Measurements from ENCODE around the gene FAM47E. TPM values are rescaled to one million over a fixed set of nuclear protein-coding genes. Genes with fewer than 3 reads are reported as not detected.

Gene FAM47E
- total RNA-seq, 1 donor from 2014 or later: 0.26 TPM

GRCh38 chr4:76233083-76233482, 18.4 kb upstream of the FAM47E start:
- Histone ChIP-seq H3K4me3 (ENCODE audit: low read depth, low read length) (no peak overlapping the region), H3K27me3 (ENCODE audit: control insufficient read depth, insufficient read depth, low read length) (no peaks in the 10 kb centered on the region), H3K36me3 (ENCODE audit: control insufficient read depth, insufficient read depth, low read length) (no peaks in the 10 kb centered on the region)
- no peak for TF ChIP-seq CTCF (IDR thresholded peaks at IDR 0.05; ENCODE audit: insufficient read depth, low read length, severe bottlenecking)
- DNase-seq (ENCODE audit: low read depth): no peak
- no peak for FAIRE-seq

- DNase-seq (ENCODE audit: low read depth): no peak
- no peaks in the 10 kb centered on the region for H3K27me3 ChIP-seq (ENCODE audit: control insufficient read depth, insufficient read depth, low read length)
- no peak for TF ChIP-seq CTCF (IDR thresholded peaks at IDR 0.05; ENCODE audit: insufficient read depth, low read length, severe bottlenecking)
- no peak for FAIRE-seq
- H3K36me3 ChIP-seq (ENCODE audit: control insufficient read depth, insufficient read depth, low read length): no peaks in the 10 kb centered on the region
- no peak overlapping the region for H3K4me3 ChIP-seq (ENCODE audit: low read depth, low read length)
These were observed 18.0 kb upstream of the FAM47E start for GRCh38 chr4:76233529-76233928.

DNA sequence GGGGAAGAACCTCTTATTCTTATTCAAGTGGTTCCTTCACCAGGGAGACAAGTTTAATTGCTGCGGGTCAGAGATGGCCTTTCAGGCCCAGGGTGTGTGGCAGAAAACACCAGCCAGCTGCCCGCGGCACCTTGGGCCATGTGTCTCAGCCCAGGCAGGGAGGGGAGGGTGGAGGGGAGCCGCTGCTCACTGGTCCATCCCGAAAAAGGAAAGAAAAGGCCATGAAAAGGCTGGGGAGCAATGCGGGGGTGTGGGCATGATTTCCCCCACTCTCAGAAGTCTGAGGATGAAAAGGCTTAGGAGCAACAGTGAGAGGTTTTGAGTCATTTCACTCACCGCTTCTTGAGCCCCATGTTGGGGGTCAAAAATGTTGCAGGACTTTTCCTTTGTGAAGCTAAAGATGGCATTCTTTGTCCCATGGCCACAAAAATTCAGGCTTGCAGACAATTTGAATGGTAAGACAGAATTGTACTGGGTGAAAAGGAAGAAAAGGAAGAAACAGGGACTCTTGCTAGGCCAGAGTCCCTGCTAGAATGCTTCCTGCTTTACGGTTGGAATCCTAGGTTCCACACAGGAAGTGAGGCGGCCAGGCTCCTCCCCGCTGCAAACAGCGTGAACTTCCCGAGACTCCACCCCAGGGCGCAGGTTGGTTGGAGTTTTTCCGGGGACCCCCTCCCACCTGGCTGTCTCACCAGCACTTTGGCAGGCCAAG, 17.4 kb upstream of the FAM47E start:
- DNase-seq (ENCODE audit: low read depth) (no peak), FAIRE-seq (no peak)
- TF ChIP-seq CTCF (IDR thresholded peaks at IDR 0.05; ENCODE audit: insufficient read depth, low read length, severe bottlenecking): no peak
- Histone ChIP-seq H3K27me3 (ENCODE audit: control insufficient read depth, insufficient read depth, low read length) (no peaks in the 10 kb centered on the region), H3K4me3 (ENCODE audit: low read depth, low read length) (no peak overlapping the region), H3K36me3 (ENCODE audit: control insufficient read depth, insufficient read depth, low read length) (no peaks in the 10 kb centered on the region)

GRCh38 chr4:76234679-76235044, 16.9 kb upstream of the FAM47E start:
- Histone ChIP-seq H3K4me3 (ENCODE audit: low read depth, low read length) (no peak overlapping the region), H3K36me3 (ENCODE audit: control insufficient read depth, insufficient read depth, low read length) (no peaks in the 10 kb centered on the region), H3K27me3 (ENCODE audit: control insufficient read depth, insufficient read depth, low read length) (no peaks in the 10 kb centered on the region)
- DNase-seq (ENCODE audit: low read depth): no peak
- no peak for FAIRE-seq
- no peak for TF ChIP-seq CTCF (IDR thresholded peaks at IDR 0.05; ENCODE audit: insufficient read depth, low read length, severe bottlenecking)

- Histone ChIP-seq H3K27me3 (ENCODE audit: control insufficient read depth, insufficient read depth, low read length) (no peaks in the 10 kb centered on the region), H3K36me3 (ENCODE audit: control insufficient read depth, insufficient read depth, low read length) (no peaks in the 10 kb centered on the region), H3K4me3 (ENCODE audit: low read depth, low read length) (no peak overlapping the region)
- FAIRE-seq (no peak), DNase-seq (ENCODE audit: low read depth) (no peak)
- no peak for TF ChIP-seq CTCF (IDR thresholded peaks at IDR 0.05; ENCODE audit: insufficient read depth, low read length, severe bottlenecking)
These were observed 16.1 kb upstream of the FAM47E start for GRCh38 chr4:76235407-76235806.

GRCh38 chr4:76235915-76236314, 15.6 kb upstream of the FAM47E start:
- DNase-seq (ENCODE audit: low read depth) (peak; percentile 84), FAIRE-seq (no peak)
- no peak for TF ChIP-seq CTCF (IDR thresholded peaks at IDR 0.05; ENCODE audit: insufficient read depth, low read length, severe bottlenecking)
- Histone ChIP-seq H3K27me3 (ENCODE audit: control insufficient read depth, insufficient read depth, low read length) (no peaks in the 10 kb centered on the region), H3K4me3 (ENCODE audit: low read depth, low read length) (no peak overlapping the region), H3K36me3 (ENCODE audit: control insufficient read depth, insufficient read depth, low read length) (no peaks in the 10 kb centered on the region)
